ENCODE data around the gene KCTD13.

DNA sequence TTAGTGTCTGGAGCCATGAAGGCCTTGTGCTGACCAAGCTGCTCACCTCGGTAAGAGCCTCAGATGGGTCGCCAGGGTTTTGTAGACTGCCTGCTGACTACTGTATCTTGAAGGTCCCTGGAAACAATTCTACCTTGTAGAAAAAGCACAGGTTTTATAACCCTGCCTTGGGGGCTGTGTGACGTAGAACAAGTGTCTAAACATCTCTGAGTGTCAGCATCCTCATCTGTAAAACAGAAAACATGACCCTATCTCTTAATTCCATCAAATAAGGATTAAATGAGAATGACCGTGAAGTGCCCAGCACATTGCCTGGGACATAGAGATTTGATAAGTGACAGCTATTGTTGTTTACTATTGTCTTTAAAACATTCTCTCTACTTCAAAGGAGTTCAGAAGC is 42.2 kb upstream of the KCTD13 start:
- TF ChIP-seq, protein P1, sequence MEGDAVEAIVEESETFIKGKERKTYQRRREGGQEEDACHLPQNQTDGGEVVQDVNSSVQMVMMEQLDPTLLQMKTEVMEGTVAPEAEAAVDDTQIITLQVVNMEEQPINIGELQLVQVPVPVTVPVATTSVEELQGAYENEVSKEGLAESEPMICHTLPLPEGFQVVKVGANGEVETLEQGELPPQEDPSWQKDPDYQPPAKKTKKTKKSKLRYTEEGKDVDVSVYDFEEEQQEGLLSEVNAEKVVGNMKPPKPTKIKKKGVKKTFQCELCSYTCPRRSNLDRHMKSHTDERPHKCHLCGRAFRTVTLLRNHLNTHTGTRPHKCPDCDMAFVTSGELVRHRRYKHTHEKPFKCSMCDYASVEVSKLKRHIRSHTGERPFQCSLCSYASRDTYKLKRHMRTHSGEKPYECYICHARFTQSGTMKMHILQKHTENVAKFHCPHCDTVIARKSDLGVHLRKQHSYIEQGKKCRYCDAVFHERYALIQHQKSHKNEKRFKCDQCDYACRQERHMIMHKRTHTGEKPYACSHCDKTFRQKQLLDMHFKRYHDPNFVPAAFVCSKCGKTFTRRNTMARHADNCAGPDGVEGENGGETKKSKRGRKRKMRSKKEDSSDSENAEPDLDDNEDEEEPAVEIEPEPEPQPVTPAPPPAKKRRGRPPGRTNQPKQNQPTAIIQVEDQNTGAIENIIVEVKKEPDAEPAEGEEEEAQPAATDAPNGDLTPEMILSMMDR (IDR thresholded peaks at IDR 0.05), result no peak
- TF ChIP-seq POLR2A (IDR thresholded peaks at IDR 0.05), result no peak
- TF ChIP-seq POLR2AphosphoS5 (IDR thresholded peaks at IDR 0.05), result no peak
- no peak for TF ChIP-seq EP300 (IDR thresholded peaks at IDR 0.05)
